GM18511 (cell line): ENCODE data around the gene LAMTOR1.
"Not testable (repeated sequence)": the region's sequence is repeated elsewhere in the genome, so short reads cannot be mapped to it uniquely, and the experiment has no call there.

Experiments used
- ATAC-seq: cut with Tn5 transposase; IDR thresholded peaks from one replicate; pipeline ENCODE4 v1.9.1; 2021; ENCODE audit warnings: mild to moderate bottlenecking, moderate library complexity; ENCODE audit not compliant: unreplicated experiment

Gene LAMTOR1

DNA sequence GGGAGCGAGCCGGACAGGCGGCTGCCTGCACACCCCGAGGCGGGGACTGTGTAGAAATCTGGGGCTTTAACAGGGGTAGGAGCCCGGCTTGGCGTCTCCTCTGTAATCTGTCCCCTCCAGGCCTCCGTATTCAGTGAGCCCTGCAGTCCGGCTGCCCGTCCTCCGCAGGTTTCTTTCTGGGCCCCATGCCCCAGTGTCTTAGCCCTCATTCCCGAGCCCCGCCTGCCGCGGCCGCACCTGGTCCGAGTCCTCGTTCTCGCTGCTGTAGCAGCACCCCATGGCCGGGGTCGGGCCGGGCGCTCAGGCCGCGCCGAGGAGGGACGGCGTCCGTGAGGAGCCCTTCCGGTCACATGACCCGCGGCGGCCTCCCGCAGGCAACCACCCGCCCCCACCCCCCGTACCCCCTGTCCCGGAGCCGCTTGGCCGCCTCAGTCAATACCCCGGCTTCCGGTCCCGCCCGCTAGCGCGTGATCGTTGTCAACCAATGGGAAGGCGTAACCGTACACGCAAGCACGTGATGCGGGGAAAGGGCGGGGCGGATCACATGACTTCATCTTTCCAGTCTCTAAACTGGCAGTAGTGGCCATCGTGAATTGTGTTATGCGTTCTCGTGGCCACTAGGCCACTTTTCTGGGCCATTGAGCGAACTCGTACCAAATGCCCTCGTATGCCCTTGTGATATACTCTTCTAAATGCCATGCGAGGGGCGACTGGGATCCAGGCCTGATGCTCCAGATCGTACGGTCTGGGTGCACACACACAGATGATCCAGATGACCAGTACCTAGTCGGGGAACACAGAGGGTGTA lies at the start of gene LAMTOR1:
LAMTOR1 (minus strand) TSS at position 352 of the 808 bp plus-strand sequence; CDS start at position 279, 73 bp downstream.
- peak; percentile 90 for ATAC-seq

DNA sequence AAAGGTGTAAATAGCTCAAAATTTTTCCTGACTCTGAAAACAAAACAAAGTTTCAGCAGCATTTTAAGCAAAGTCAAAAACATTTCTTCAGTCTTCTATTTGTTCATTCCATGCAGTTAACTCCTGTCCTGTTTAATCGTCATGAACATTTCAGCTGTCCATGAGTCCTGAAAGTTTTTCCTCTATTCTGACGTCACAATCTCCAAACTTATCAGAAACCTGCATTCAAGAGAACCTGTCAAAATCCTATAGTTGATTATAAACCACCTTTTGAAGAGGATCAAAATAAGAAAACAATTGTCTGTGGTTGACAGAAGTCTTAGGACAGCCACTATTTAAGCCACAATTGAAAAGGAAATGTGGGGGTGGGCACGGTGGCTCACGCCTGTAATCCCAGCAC lies 47.8 kb upstream of the LAMTOR1 start:
- ATAC-seq = no peak

DNA sequence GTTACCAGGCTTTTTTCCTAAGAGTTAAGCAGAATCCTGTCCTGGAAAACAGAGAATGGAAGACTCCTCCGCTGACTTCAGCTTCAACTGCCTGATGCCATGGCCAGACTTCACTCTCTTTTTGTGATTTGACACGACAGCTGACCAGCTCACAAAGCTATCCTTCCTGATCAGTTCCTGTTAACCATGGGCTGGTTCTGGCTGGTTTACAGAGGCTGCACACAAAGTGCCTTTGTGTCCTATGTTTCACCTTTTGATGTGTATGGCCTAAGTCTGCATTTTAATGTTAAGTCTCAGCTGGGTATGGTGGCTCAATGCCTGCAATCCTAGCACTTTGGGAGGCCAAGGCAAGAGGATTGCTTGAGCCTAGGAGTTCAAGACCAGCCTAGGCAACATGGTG lies 43.5 kb upstream of the LAMTOR1 start:
- no peak for ATAC-seq

DNA sequence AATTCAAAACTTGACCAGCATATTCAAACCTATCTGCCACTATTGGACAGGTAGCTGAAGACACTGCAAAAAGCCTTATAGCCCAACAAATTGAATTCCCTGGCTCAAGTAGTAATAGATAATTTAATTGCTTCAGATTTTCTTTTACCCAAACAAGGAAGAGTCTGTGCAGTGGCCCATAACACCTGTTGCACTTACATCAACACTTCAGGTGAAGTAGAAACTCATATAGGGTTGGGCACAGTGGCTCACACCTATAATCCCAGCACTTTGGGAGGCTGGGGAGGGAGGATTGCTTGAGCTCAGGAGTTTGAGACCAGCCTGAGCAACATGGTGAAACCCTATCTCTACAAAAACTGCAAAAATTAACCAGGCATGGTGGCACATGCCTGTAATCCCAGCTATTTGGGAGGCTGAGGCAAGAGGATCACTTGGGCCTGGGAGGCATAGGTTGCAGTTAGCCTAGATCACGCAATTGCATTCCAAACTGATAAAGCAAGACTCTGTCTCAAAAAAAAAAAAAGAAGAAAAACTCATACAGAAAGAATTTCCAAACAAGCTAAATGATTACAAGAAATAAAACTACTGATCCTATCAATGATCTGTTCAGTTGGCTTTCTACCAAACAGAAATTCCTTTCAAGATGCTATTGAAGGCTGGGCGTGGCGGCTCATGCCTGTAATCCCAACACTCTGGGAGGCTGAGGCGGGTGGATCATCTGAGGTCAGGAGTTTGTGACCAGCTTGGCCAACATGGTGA lies 41.9 kb upstream of the LAMTOR1 start:
- no peak for ATAC-seq

DNA sequence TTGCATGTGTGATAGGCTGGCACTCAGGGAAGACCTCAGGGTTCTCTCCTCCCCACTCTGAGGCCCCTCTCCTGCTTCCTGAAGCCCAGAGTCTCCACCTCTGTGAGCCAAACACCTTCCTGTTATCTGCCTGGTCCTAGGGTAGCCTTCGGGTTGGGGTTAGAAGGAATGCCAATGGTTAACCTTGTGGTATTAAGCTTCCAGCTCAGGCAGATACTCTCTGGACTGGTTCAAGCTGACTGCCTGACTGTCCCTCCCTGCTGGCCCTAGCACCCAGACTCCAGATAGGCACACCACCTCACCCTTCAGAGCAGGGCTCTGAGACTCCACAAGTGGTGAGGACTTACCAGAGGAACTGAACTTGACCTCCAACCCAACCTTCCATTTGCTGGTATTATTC lies 39.4 kb upstream of the LAMTOR1 start:
- ATAC-seq = not testable (repeated sequence)

DNA sequence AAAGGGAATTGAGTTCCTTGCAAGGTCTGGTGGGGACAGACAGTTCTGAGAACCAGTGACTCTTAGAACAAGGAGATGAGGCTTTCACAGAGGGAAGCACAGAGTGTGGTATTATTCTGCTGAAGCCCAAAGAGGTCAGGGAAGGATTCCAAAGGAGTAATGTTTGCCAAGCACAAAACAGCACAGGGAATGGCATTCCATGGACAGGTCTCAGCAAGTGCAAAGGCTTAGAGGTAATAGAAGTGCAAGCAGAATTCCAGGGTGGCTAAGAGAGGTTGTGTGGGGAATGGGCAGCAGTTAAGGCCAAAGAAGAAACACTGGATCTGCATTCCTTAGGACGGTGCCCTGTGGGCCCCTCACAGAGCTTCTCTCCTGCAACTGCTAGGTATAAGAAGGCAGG lies 39.0 kb upstream of the LAMTOR1 start:
- ATAC-seq = not testable (repeated sequence)

DNA sequence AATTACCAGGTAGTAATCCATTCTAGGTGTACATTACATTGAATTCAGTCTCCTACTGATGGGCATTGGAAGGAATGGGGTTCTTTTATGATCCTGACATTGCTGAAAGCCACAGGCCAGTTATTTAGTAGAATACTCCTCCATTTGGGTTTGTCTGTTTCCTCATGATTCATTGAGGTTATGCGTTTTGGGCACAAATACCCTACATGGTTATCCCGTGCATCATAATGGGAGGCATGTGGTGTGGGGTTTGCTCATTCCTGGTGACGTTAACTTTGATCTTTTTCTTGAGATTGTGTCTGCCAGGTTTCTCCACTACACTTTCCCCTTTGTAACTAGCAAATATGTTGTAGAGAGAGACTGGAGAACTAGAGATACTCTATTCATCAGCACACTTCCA lies 38.0 kb upstream of the LAMTOR1 start:
- ATAC-seq = no peak

DNA sequence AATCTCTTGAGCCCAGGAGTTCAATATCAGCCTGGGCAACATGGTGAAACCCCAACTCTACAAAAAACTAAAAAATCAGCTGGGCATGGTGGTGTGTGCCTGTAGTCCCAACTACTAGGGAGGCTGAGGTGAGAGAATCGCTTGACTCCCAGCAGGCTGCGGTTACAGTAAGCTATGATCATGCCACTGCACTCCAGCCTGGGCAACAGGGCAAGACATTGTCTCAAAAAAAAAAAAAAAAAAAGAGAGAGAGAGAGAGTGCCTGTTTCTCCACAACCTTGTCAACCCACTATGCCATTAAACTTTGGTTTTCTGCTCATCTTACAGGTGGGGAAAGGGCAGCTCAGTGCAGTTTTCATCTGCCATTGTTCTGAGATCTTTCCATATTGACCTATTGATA lies 37.6 kb upstream of the LAMTOR1 start:
- ATAC-seq = no peak

DNA sequence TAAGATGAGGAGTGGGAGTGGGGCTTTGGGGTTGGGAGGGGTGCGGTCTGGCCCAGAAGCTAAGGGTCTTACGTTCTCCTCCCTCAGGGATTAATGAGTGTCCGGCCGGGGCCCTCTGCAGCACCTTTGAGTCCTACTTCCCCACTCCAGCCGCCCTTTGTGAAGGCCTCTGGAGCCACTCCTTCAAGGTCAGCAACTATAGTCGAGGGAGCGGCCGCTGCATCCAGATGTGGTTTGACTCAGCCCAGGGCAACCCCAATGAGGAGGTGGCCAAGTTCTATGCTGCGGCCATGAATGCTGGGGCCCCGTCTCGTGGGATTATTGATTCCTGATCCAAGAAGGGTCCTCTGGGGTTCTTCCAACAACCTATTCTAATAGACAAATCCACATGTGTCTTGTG lies 36.4 kb upstream of the LAMTOR1 start:
- no peak for ATAC-seq

DNA sequence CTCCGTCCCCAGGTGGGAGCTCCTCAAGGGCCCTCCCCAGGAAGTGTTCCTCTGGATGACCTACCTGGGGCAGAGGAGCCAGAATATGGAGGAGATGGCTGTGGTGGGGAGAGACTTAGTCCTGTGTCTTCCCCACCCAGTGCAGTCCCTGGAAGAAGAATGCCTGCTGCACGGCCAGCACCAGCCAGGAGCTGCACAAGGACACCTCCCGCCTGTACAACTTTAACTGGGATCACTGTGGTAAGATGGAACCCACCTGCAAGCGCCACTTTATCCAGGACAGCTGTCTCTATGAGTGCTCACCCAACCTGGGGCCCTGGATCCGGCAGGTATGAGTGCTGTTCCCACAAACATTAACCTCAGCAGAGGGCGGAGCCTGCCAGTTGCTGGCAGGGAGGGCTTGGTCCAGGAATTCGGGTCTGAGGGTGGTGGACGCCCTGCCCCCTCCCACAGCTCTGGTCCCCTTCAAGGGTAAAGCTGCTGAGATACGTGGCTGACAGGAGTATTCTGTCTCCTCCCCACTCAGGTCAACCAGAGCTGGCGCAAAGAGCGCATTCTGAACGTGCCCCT lies 35.8 kb upstream of the LAMTOR1 start:
- ATAC-seq = no peak

DNA sequence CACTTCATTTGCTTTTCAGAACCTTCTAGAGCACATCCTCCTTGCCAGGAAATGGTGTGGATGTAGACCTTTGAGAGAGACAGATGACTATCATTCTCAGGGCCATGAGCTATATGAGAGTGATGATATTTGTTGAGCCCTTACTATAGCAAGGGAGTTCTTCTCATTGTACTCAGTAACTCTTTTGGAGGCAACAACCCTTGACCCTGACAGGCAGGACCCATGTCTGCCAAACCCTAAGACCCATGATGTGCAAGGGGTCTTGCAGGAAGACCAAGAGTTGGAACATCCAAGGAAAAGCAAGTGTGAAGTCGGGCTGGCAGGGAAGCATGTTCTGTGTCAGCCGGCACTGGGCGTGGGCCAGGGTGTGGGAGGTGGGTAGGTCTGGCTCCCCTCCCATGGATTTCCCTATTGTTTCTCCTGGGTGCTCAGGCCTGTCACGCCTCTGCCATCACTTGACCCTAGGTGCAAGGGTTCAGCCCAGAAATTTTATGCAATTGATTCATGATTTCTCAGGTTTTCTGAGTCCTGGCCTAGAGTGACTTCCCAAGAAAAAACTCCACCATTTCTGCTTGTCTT lies 33.7 kb upstream of the LAMTOR1 start:
- no peak for ATAC-seq

DNA sequence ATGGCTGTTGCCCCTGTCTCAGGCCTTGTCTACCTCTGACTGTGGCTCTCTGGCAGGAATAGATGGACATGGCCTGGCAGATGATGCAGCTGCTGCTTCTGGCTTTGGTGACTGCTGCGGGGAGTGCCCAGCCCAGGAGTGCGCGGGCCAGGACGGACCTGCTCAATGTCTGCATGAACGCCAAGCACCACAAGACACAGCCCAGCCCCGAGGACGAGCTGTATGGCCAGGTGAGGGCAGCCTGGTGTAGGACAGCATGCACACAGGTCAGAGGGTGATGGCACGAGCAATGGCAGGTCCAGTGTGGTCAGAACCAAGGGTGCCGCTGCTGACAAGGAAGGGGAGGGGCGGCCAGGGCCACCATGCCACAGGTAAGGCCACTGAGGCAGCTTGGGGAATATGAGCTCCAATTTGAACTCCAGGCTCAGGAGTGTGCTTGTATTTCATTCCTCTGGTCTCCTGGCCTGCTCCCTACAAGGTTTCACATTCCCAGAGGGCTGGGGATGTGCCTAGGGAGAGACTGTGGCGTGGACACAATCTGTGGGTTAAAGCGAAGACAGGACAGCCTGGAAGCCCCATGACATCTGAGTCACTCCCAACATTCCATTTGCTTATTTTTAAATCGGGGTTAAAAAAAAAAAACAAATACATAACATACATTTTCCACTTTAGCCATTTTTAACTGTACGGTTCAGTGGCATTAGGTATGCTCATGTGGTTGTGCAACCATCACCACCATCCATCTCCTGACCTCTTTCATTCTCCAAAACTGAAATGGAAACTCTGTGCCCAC lies 33.0 kb upstream of the LAMTOR1 start:
- no peak for ATAC-seq

DNA sequence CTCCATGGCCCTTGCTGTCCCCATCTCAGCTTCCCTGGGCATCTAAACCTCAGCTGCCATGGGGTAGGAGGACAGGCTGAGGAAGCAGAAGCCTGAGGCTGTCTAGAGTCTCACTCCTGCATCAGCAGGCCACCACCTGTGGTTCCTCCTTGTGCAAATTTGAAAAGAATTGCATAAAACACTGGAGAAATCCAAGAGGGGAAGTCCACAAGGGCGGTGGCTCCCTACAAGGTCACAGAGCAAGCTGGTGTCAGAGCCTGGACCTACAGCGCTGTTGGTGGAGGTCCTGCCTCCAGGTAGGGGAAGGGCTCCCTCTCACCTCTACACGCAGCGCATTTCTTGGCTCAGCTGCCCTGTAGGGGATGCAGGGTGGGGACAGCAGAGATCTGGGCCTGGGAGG lies 32.4 kb upstream of the LAMTOR1 start, which contains the start of gene FOLR3:
FOLR3 (plus strand) TSS at position 253 of the 400 bp plus-strand sequence. CDS start 228 bp downstream, outside the sequence.
- not testable (repeated sequence) for ATAC-seq

DNA sequence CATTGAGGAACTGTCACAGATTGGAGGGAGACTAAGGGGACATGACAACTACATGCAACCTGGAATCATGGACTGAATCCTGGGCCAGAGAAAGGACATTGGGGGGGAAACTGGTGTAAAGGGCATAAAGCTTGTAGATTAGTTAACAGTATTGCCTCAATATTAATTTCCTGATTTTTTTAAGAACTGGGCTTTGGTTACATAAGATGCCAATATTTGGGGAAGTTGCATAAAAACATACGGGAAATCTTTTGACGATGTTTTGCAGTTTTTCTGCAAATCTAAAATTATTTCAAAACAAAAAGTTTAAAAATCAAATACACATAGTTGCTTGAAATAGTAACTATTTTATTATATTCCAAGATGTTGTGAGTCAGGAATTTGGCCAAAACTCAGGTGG lies 29.5 kb upstream of the LAMTOR1 start:
- no peak for ATAC-seq

DNA sequence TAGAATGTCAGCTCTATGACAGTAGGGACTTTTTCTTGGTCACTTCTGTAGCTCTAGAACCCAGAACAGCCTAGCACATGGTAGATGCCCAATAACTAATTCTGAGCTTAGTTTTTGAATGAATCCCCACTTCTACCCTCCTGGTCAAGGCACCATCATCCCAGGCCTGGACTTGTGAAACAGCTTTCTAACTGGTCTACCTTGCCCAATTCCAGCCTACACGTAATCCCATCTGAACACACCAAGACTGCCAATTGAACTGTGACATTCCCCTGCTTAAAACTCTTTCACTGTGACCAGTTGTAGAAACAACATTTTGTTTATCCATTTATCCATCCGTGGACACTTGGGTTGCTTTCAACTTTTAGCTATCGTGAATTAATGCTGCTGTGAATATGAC lies 26.3 kb upstream of the LAMTOR1 start:
- no peak for ATAC-seq

DNA sequence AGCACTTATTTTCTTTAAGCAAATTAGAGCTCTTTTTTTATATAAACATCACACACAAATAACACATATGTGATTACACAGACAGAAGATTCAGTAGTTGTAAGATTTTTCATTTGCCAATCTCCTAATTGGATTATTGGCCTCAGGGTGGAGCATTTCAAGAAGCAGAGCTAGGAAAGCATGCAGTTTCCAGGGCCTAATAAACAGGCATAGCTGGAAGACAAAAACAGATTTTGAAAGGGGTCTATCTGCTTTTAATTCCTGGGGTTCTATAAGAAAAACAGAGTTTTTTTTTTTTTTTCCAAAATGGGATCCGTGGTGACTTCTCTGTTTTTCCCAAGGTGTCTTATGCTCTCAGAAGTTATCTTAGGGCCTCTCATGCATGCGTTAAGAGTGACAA lies 24.8 kb upstream of the LAMTOR1 start:
- ATAC-seq = no peak

DNA sequence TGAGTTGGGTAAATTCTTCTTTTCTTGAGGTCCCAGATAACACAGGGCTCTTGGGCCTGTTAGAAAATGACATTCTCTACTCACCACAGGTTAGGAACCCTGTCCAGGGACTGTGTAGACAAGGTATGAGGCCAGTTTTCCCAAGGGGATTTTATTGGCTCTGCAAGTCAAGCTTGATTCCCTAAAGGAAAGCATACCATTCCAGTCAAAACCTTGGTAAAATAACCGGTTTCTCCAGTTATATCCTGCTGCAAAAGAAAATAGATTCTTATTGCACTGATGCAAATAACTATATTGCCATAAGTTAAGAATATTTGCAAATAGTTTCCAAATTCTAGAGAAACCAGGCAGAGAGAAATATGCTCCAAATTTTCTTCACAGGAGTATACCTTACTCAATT lies 22.9 kb upstream of the LAMTOR1 start:
- ATAC-seq = no peak

DNA sequence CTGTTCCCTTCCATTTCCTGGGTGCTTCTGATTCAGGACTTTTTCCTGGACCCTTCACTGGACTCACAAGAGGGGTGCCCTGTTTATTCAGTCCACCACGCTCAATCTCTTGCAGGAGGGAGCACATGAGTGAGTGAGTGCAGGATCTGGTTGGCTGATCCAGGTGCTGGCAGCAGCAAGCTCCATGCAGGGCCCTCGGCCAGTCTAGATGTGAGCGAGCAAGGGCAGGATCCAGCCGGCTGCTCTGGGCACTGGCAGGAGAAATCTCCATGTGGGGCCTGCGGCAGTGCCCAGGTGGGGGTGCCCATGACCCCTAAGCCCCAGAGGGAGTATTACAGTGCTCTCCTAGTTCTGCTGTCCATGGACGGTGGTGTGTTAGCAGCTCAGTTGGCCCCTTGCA lies 20.9 kb upstream of the LAMTOR1 start:
- no peak for ATAC-seq

DNA sequence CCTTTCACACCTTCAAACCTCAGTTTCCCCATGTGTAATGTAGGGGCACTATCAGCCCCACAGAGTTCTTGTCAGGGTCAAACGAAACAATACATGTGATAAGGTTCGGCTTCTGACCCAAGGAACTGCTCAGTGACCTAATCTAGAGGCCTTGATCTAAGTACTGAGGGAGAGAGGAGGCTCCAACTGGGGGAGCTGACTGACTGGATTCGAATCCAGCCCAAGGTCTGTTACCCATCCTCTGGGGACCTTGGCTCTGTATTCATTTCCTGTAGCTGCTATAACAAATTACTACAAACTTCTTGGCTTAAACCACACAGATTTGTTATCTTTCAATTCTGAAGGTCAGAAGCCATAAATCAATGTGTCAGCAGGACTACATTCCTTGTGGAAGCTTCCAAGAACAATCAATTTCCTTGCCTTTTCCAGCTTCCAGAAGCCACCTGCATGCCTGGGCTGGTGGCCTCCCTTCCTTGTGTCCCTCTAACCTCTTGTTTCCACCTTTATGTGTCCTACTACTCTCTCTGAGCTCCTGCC lies 20.1 kb upstream of the LAMTOR1 start:
- ATAC-seq = no peak

DNA sequence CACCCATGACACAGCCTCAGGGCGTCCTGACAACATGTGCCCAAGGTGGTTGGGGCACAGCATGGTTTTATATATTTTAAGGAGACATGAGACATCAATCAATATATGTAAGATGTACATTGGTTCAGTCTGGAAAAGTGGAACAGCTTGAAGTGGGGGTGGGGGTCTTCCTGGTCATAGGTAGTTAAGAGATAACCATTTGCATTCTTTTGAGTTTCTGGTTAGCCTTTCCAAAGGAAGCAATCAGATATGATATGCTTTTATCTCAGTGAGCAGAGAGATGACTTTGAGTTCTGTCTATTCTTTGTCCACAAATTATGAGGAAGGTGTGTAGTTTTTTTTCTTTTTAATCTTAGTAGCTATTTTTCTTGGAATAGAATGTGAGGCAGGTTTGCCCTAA lies 19.5 kb upstream of the LAMTOR1 start:
- no peak for ATAC-seq
